GM21423 (cell line): ENCODE results near the gene WDR72.
"Not testable (repeated sequence)": the region's sequence is repeated elsewhere in the genome, so short reads cannot be mapped to it uniquely, and the experiment has no call there.

Experiments used
- ATAC-seq: cut with Tn5 transposase; IDR thresholded peaks from one replicate; pipeline ENCODE4 v1.9.1; 2021; ENCODE audit warnings: mild to moderate bottlenecking, moderate library complexity; ENCODE audit not compliant: unreplicated experiment

Gene WDR72

GRCh38 chr15:53710906-53711305 is 48.6 kb downstream of the WDR72 start:
- no peak for ATAC-seq

- ATAC-seq: no peak
These were observed 49.6 kb downstream of the WDR72 start for GRCh38 chr15:53709821-53710220.

- ATAC-seq: no peak
These were observed 64.1 kb downstream of the WDR72 start for GRCh38 chr15:53695365-53695764.

- ATAC-seq: no peak
These were observed 65.0 kb downstream of the WDR72 start for GRCh38 chr15:53694476-53694874.

- ATAC-seq: no peak
These were observed 65.6 kb downstream of the WDR72 start for GRCh38 chr15:53693729-53694475.

- not testable (repeated sequence) for ATAC-seq
These were observed 75.3 kb downstream of the WDR72 start for GRCh38 chr15:53684162-53684561.

GRCh38 chr15:53681056-53681455 is 78.4 kb downstream of the WDR72 start:
- no peak for ATAC-seq

GRCh38 chr15:53675832-53676231 is 83.6 kb downstream of the WDR72 start:
- no peak for ATAC-seq

GRCh38 chr15:53671545-53671944 is 87.9 kb downstream of the WDR72 start:
- no peak for ATAC-seq

GRCh38 chr15:53670701-53671100 is 88.8 kb downstream of the WDR72 start:
- no peak for ATAC-seq

GRCh38 chr15:53665930-53666329 is 93.5 kb downstream of the WDR72 start:
- ATAC-seq: no peak

GRCh38 chr15:53658827-53659555 is 100.5 kb downstream of the WDR72 start:
- ATAC-seq: no peak

GRCh38 chr15:53658255-53658654 is 101.2 kb downstream of the WDR72 start:
- ATAC-seq: no peak

- no peak for ATAC-seq
These were observed 110.5 kb downstream of the WDR72 start for GRCh38 chr15:53648934-53649333.

- no peak for ATAC-seq
These were observed 114.8 kb downstream of the WDR72 start for GRCh38 chr15:53644660-53645059.

GRCh38 chr15:53634517-53635106 is 124.9 kb downstream of the WDR72 start:
- no peak for ATAC-seq

GRCh38 chr15:53627279-53627678 is 132.2 kb downstream of the WDR72 start:
- ATAC-seq: no peak

GRCh38 chr15:53625962-53626845 is 133.3 kb downstream of the WDR72 start:
- no peak for ATAC-seq

GRCh38 chr15:53625260-53625659 is 134.2 kb downstream of the WDR72 start:
- no peak for ATAC-seq

GRCh38 chr15:53618461-53618860 is 141.0 kb downstream of the WDR72 start:
- no peak for ATAC-seq
